HEK293 (cell line): Measurements from ENCODE around the gene PIM1.

Source experiments
- CTCF ChIA-PET: fragments of 350-600 bp; formaldehyde crosslinking; extraction: SDS; loops from one replicate; lab custom pipeline; 2021; ENCODE audit warnings: antibody characterized with exemption; lab: Yijun Ruan, JAX
- POLR2A ChIA-PET: fragments of 300-600 bp; formaldehyde crosslinking; extraction: SDS; loops from one replicate; lab custom pipeline; 2020; ENCODE audit warnings: antibody characterized with exemption, inconsistent platforms; lab: Yijun Ruan, JAX
- H3K27ac ChIP-seq: fragments of 200-500 bp; sonication (Bioruptor generic); 2 replicates; pipeline ENCODE4 v1.5.1; 2014; ENCODE audit warnings: low read depth, low read length, control low read depth, inconsistent platforms; ENCODE audit errors: extremely low read depth
- H3K36me3 ChIP-seq, 2 experiments: fragments of 200-500 bp in 1 of 2; sonication (Bioruptor generic) in 1 of 2; 1 replicate in 1 of 2; 2 replicates in 1 of 2; pipeline ENCODE4 v1.5.1; 2014 to 2017; ENCODE audit warnings: inconsistent platforms in 2 of 2, low read length in 2 of 2; ENCODE audit not compliant: control insufficient read depth in 2 of 2, insufficient read depth in 1 of 2
- H3K4me1 ChIP-seq: fragments of 200-500 bp; sonication (Bioruptor generic); 2 replicates; pipeline ENCODE4 v1.5.1; 2014; ENCODE audit warnings: mild to moderate bottlenecking, low read length, inconsistent platforms; ENCODE audit not compliant: control insufficient read depth, insufficient read depth
- H3K4me3 ChIP-seq: 2 replicates; pipeline ENCODE4 v1.5.1; 2011; ENCODE audit warnings: low read depth, mild to moderate bottlenecking, control low read depth, low read length, moderate library complexity
- H3K9me3 ChIP-seq: fragments of 200-500 bp; sonication (Bioruptor generic); 2 replicates; pipeline ENCODE4 v1.5.1; 2014; ENCODE audit warnings: low read depth, low read length, inconsistent platforms; ENCODE audit not compliant: control insufficient read depth, insufficient read depth
- ATF2 ChIP-seq: fragments of 450-650 bp; formaldehyde crosslinking; IDR thresholded peaks from 2 replicates; pipeline ENCODE4 v1.5.1; 2016; ENCODE audit warnings: missing biosample characterization, missing genetic modification characterization, low read depth
- BCL11A ChIP-seq: fragments of 450-650 bp; formaldehyde crosslinking; IDR thresholded peaks from 2 replicates; pipeline ENCODE4 v1.5.1; 2016; ENCODE audit warnings: low read depth, missing biosample characterization, missing genetic modification characterization
- BCL6B ChIP-seq: fragments of 450-650 bp; formaldehyde crosslinking; IDR thresholded peaks from 2 replicates; pipeline ENCODE4 v1.5.1; 2017; ENCODE audit warnings: missing biosample characterization, missing genetic modification characterization
- FEZF1 ChIP-seq: fragments of 450-650 bp; formaldehyde crosslinking; IDR thresholded peaks from 2 replicates; pipeline ENCODE4 v1.5.1; 2016; ENCODE audit warnings: missing biosample characterization, missing genetic modification characterization
- GLI4 ChIP-seq: fragments of 450-650 bp; formaldehyde crosslinking; IDR thresholded peaks from 2 replicates; pipeline ENCODE4 v1.5.1; 2016; ENCODE audit warnings: missing biosample characterization, missing genetic modification characterization
- HOXC10 ChIP-seq: sonication (generic); formaldehyde crosslinking; IDR thresholded peaks from 2 replicates; pipeline ENCODE4 v1.8.1; 2023; ENCODE audit warnings: mild to moderate bottlenecking, missing genetic modification reagents
- KLF16 ChIP-seq: fragments of 450-650 bp; formaldehyde crosslinking; IDR thresholded peaks from 2 replicates; pipeline ENCODE4 v1.5.1; 2017; ENCODE audit warnings: missing biosample characterization, missing genetic modification characterization
- PRDM6 ChIP-seq: fragments of 450-650 bp; formaldehyde crosslinking; IDR thresholded peaks from 2 replicates; pipeline ENCODE4 v1.5.1; 2017; ENCODE audit warnings: missing biosample characterization, missing genetic modification characterization
- REST ChIP-seq: fragments of 450-650 bp; formaldehyde crosslinking; IDR thresholded peaks from 2 replicates; pipeline ENCODE4 v1.5.1; 2016; ENCODE audit warnings: missing biosample characterization, missing genetic modification characterization
- SETDB1 ChIP-seq: IDR thresholded peaks from one replicate; pipeline ENCODE4 v1.6.1; 2017; ENCODE audit warnings: mild to moderate bottlenecking, low read length, moderate library complexity, mixed read lengths; ENCODE audit not compliant: insufficient read length
- SP3 ChIP-seq: fragments of 450-650 bp; formaldehyde crosslinking; IDR thresholded peaks from 2 replicates; pipeline ENCODE4 v1.5.1; 2016; ENCODE audit warnings: missing biosample characterization, missing genetic modification characterization
- YY1 ChIP-seq: fragments of 450-650 bp; formaldehyde crosslinking; IDR thresholded peaks from 2 replicates; pipeline ENCODE4 v1.5.1; 2018; ENCODE audit warnings: missing biosample characterization, missing genetic modification characterization
- ZBTB21 ChIP-seq: fragments of 450-650 bp; formaldehyde crosslinking; IDR thresholded peaks from 2 replicates; pipeline ENCODE4 v1.5.1; 2017; ENCODE audit warnings: missing biosample characterization, missing genetic modification characterization
- ZNF174 ChIP-seq: fragments of 450-650 bp; formaldehyde crosslinking; IDR thresholded peaks from 2 replicates; pipeline ENCODE4 v1.5.0; 2017; ENCODE audit warnings: missing biosample characterization, mild to moderate bottlenecking, missing genetic modification characterization
- ZNF2 ChIP-seq: fragments of 450-650 bp; formaldehyde crosslinking; IDR thresholded peaks from 2 replicates; pipeline ENCODE4 v1.5.1; 2016; ENCODE audit warnings: missing biosample characterization, missing genetic modification characterization
- ZNF202 ChIP-seq: fragments of 450-650 bp; formaldehyde crosslinking; IDR thresholded peaks from 2 replicates; pipeline ENCODE4 v1.5.1; 2016; ENCODE audit warnings: missing biosample characterization, missing genetic modification characterization, borderline replicate concordance
- ZNF223 ChIP-seq: fragments of 450-650 bp; formaldehyde crosslinking; IDR thresholded peaks from 2 replicates; pipeline ENCODE4 v1.5.1; 2016; ENCODE audit warnings: missing biosample characterization, missing genetic modification characterization
- ZNF510 ChIP-seq: fragments of 450-650 bp; formaldehyde crosslinking; IDR thresholded peaks from 2 replicates; pipeline ENCODE4 v1.5.1; 2018; ENCODE audit warnings: mild to moderate bottlenecking, missing genetic modification characterization, missing biosample characterization; ENCODE audit not compliant: insufficient replicate concordance
- ZNF529 ChIP-seq: fragments of 450-650 bp; formaldehyde crosslinking; IDR thresholded peaks from 2 replicates; pipeline ENCODE4 v1.5.1; 2017; ENCODE audit warnings: missing genetic modification characterization, missing biosample characterization; ENCODE audit not compliant: insufficient replicate concordance
- ZNF530 ChIP-seq: fragments of 450-650 bp; formaldehyde crosslinking; IDR thresholded peaks from 2 replicates; pipeline ENCODE4 v1.5.1; 2016; ENCODE audit warnings: low read depth, missing biosample characterization, missing genetic modification characterization
- ZNF571 ChIP-seq: fragments of 450-650 bp; formaldehyde crosslinking; IDR thresholded peaks from 2 replicates; pipeline ENCODE4 v1.5.0; 2017; ENCODE audit warnings: missing biosample characterization, missing genetic modification characterization
- ZNF629 ChIP-seq: fragments of 450-650 bp; formaldehyde crosslinking; IDR thresholded peaks from 2 replicates; pipeline ENCODE4 v1.5.1; 2017; ENCODE audit warnings: missing biosample characterization, missing genetic modification characterization
- ZNF658 ChIP-seq: fragments of 450-650 bp; formaldehyde crosslinking; IDR thresholded peaks from 2 replicates; pipeline ENCODE4; 2016; ENCODE audit warnings: missing biosample characterization, missing genetic modification characterization
- ZNF747 ChIP-seq: fragments of 450-650 bp; formaldehyde crosslinking; IDR thresholded peaks from 2 replicates; pipeline ENCODE4 v1.5.1; 2016; ENCODE audit warnings: missing biosample characterization, missing genetic modification characterization
- ZNF837 ChIP-seq: fragments of 450-650 bp; formaldehyde crosslinking; IDR thresholded peaks from 2 replicates; pipeline ENCODE4 v1.5.1; 2016; ENCODE audit warnings: missing biosample characterization, missing genetic modification characterization
- ZSCAN16 ChIP-seq: fragments of 450-650 bp; formaldehyde crosslinking; IDR thresholded peaks from 2 replicates; pipeline ENCODE4 v1.5.1; 2016; ENCODE audit warnings: missing biosample characterization, missing genetic modification characterization
- ZSCAN4 ChIP-seq: fragments of 450-650 bp; formaldehyde crosslinking; IDR thresholded peaks from 2 replicates; pipeline ENCODE4 v1.5.1; 2017; ENCODE audit warnings: missing biosample characterization, missing genetic modification characterization

Gene PIM1

GRCh38 chr6:37202788-37203491, 33.0 kb downstream of the PIM1 start:
- POLR2A ChIA-PET = interaction anchor here (0.7 to 0.8 kb wide), 2 partner anchors 27 to 159 kb away, joined by 3 to 4 read pairs; no protein-coding TSS in a partner anchor
- H3K4me3 ChIP-seq = no peak overlapping the region
- no peak overlapping the region for H3K27ac ChIP-seq
- H3K9me3 ChIP-seq = no peaks in the 10 kb centered on the region
- CTCF ChIA-PET = interaction anchor here (0.6 to 17.8 kb wide), 8 partner anchors 7 to 318 kb away, joined by 3 to 845 read pairs (median 5); partner anchors contain the start of gene C6orf89
- peaks cover 4% of the 10 kb centered on the region for H3K4me1 ChIP-seq
- no peaks in the 10 kb centered on the region for H3K36me3 ChIP-seq
- TF ChIP-seq ATF2 = no peak
- TF ChIP-seq ZSCAN16 (tag by site-specific recombination) = no peak
- no peak for TF ChIP-seq ZNF658
- no peak for TF ChIP-seq ZBTB21
- TF ChIP-seq SP3 = peak; percentile 24; the same call in 1 of the 2 replicates
- no peak for TF ChIP-seq ZNF747 (tag by site-specific recombination)
- no peak for TF ChIP-seq ZNF2
- TF ChIP-seq ZNF571 = no peak
- no peak for TF ChIP-seq GLI4 (tag by site-specific recombination)
- TF ChIP-seq PRDM6 (tag by site-specific recombination) = no peak
- TF ChIP-seq ZNF510 (tag by site-specific recombination) = no peak
- peak; percentile 47 for TF ChIP-seq FEZF1 (tag by site-specific recombination)
- 0 out of 2 replicates have a peak, but pooled peaks have one; percentile 22 for TF ChIP-seq BCL6B (tag by site-specific recombination)
- 0 out of 2 replicates have a peak, but pooled peaks have one; percentile 17 for TF ChIP-seq ZNF629 (tag by site-specific recombination)
- TF ChIP-seq SETDB1 = no peak
- TF ChIP-seq ZNF837 (tag by site-specific recombination) = no peak
- no peak for TF ChIP-seq ZSCAN4 (tag by site-specific recombination)
- no peak for TF ChIP-seq KLF16 (tag by site-specific recombination)
- TF ChIP-seq YY1 (tag by site-specific recombination) = no peak
- TF ChIP-seq ZNF529 (tag by site-specific recombination) = no peak
- no peak for TF ChIP-seq ZNF530 (tag by site-specific recombination)
- TF ChIP-seq BCL11A = 0 out of 2 replicates have a peak, but pooled peaks have one; percentile 20
- TF ChIP-seq REST (tag by site-specific recombination) = no peak
- no peak for TF ChIP-seq ZNF223 (tag by site-specific recombination)
- TF ChIP-seq ZNF174 (tag by site-specific recombination) = no peak
- no peak for TF ChIP-seq ZNF202 (tag by site-specific recombination)
- no peak for TF ChIP-seq HOXC10 (CRISPR knock-in tag)
